A549 treated with Mapracorat at 1 μM for 4 hours (cell line): Measurements from ENCODE around the gene SLC13A2. TPM values are rescaled to one million over a fixed set of nuclear protein-coding genes. Genes with fewer than 3 reads are reported as not detected.

Experiments
- total RNA-seq: library from RNA; stranded (reverse); fragments of 200-300 nt; extraction: Qiagen RNA extraction; gene quantifications from 5 replicates; pipeline ENCODE4 v1.2.3, GENCODE V29; 2022

The SLC13A2 gene, protein sequence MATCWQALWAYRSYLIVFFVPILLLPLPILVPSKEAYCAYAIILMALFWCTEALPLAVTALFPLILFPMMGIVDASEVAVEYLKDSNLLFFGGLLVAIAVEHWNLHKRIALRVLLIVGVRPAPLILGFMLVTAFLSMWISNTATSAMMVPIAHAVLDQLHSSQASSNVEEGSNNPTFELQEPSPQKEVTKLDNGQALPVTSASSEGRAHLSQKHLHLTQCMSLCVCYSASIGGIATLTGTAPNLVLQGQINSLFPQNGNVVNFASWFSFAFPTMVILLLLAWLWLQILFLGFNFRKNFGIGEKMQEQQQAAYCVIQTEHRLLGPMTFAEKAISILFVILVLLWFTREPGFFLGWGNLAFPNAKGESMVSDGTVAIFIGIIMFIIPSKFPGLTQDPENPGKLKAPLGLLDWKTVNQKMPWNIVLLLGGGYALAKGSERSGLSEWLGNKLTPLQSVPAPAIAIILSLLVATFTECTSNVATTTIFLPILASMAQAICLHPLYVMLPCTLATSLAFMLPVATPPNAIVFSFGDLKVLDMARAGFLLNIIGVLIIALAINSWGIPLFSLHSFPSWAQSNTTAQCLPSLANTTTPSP
- total RNA-seq, result 0.12 to 0.19 TPM (median 0.17 TPM) in 4 of 5 replicates, not detected in the other

DNA sequence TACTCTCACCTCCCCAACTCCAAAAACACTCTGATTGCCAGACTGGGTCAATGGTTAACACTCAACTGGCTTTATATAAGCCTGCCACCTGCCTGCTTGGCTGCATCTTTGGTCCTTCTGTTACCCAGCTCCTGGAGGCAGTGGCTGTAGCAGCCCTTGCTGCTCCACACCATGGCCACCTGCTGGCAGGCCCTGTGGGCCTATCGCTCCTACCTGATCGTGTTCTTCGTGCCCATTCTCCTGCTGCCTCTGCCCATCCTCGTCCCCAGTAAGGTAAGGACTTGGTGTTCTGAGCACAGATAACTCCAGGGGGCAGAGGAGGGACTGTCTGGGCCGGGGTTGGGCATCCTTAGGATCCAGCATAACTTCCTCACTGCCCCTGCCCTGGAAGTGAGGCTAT, at the start of gene SLC13A2:
Gene SLC13A2, plus strand, starts transcription at position 103 of the 400 bp plus-strand sequence. Its CDS starts 69 bp downstream, at position 172.

DNA sequence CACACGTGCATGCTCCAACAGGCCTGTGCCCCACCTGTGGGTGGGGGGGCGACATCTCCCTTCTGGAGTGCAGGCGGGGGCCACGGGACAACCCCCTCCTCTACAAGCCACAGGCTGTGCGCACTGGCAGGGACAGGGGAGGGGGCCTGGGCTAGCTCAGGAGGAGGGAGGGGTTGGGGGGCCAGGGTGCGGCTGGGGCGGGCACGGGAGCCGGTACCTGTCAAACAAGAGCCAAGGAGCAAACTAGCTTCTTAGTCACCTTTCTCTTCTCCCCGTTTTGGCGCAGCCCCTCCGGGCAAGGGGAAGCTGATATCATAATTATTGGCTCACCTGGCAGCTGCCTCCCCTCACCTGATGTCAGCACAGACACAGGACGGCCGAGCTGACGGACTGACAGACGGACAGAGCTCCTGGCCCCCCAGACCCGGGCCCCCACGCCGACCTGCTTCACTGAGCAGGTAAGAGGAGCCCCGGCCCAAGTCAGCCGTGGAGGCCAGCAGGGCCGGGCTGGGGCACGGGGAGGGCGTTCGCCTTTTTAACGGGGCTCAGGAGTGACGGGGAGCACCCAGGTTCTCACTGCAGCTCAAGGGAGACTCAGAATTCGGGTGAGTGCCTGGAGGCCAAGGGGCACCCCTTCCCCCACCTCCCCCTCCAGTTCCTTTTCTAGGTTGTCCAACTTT, 32.7 kb downstream of the SLC13A2 start, which contains the start of gene FOXN1:
Gene FOXN1, plus strand, starts transcription at position 363 of the 680 bp plus-strand sequence. CDS start 17,622 bp downstream, outside the sequence.

Other genes with a start within 250 kb of the SLC13A2 start
- gene TMEM97, start 154.4 kb upstream of the SLC13A2 start, total RNA-seq, result 39.9 to 48.5 TPM (median 45.3 TPM) in 5 replicates
- gene IFT20, start 138.2 kb upstream of the SLC13A2 start, total RNA-seq, result 51.7 to 57.4 TPM (median 53.9 TPM) in 5 replicates
- gene TNFAIP1, start 137.9 kb upstream of the SLC13A2 start, total RNA-seq, result 43.5 to 54.2 TPM (median 49.7 TPM) in 5 replicates
- 141 to 166 TPM (median 163 TPM) in 5 replicates for gene POLDIP2, start 116.1 kb upstream of the SLC13A2 start, total RNA-seq
- not detected in 5 replicates for gene SEBOX, start 108.4 kb upstream of the SLC13A2 start, total RNA-seq
- gene VTN, start 103.3 kb upstream of the SLC13A2 start, total RNA-seq, result 15.7 to 22.7 TPM (median 20.1 TPM) in 5 replicates
- gene SARM1, start 102.0 kb upstream of the SLC13A2 start, total RNA-seq, result 5.1 to 7.1 TPM (median 5.6 TPM) in 5 replicates
- gene SLC46A1, start 67.4 kb upstream of the SLC13A2 start, total RNA-seq, result 14.1 to 22.0 TPM (median 19.5 TPM) in 5 replicates
- 0.04 to 0.08 TPM (median 0.06 TPM) in 3 of 5 replicates, not detected in the others for gene FOXN1, start 32.7 kb downstream of the SLC13A2 start, total RNA-seq
- 24.1 to 32.8 TPM (median 30.7 TPM) in 5 replicates for gene UNC119, start 79.0 kb downstream of the SLC13A2 start, total RNA-seq
- gene PIGS, start 97.9 kb downstream of the SLC13A2 start, total RNA-seq, result 54.1 to 62.3 TPM (median 59.6 TPM) in 5 replicates
- gene ALDOC, start 103.3 kb downstream of the SLC13A2 start, total RNA-seq, result 1.6 to 2.4 TPM (median 2.1 TPM) in 5 replicates
- gene SPAG5, start 125.4 kb downstream of the SLC13A2 start, total RNA-seq, result 73.4 to 82.5 TPM (median 76.4 TPM) in 5 replicates
- gene RSKR, start 140.5 kb downstream of the SLC13A2 start, total RNA-seq, result 2.5 to 5.1 TPM (median 4.1 TPM) in 5 replicates
- gene BLTP2, start 171.5 kb downstream of the SLC13A2 start, total RNA-seq, result 52.1 to 72.8 TPM (median 58.9 TPM) in 5 replicates
- gene SDF2, start 188.3 kb downstream of the SLC13A2 start, total RNA-seq, result 76.6 to 84.1 TPM (median 79.5 TPM) in 5 replicates
- 63.2 to 74.0 TPM (median 72.8 TPM) in 5 replicates for gene SUPT6H, start 188.6 kb downstream of the SLC13A2 start, total RNA-seq
- gene PROCA1, start 238.2 kb downstream of the SLC13A2 start, total RNA-seq, result 0.94 to 1.5 TPM (median 1.3 TPM) in 5 replicates
- gene RAB34, start 244.2 kb downstream of the SLC13A2 start, total RNA-seq, result 206 to 245 TPM (median 234 TPM) in 5 replicates
- gene RPL23A, start 246.3 kb downstream of the SLC13A2 start, total RNA-seq, result 2,043 to 2,209 TPM (median 2,092 TPM) in 5 replicates